CD4-positive, alpha-beta T cell treated with Interferon gamma for 1 hour (primary cell): ENCODE results near the gene ENAH.
"Not testable (repeated sequence)": the region's sequence is repeated elsewhere in the genome, so short reads cannot be mapped to it uniquely, and the experiment has no call there.

Experiments used
- DNase-seq: peaks from one replicate; pipeline ENCODE4 v3.0.0-alpha.2; 2020

The ENAH gene

GRCh38 chr1:225642177-225642576 lies 10.7 kb downstream of the ENAH start:
- no peak for DNase-seq

- no peak for DNase-seq
Measured at GRCh38 chr1:225638853-225639252, 14.1 kb downstream of the ENAH start.

- DNase-seq, result no peak
Measured at GRCh38 chr1:225637651-225638199, 15.2 kb downstream of the ENAH start.

GRCh38 chr1:225636992-225637391 lies 15.9 kb downstream of the ENAH start:
- not testable (repeated sequence) for DNase-seq

- no peak for DNase-seq
Measured at GRCh38 chr1:225635649-225636048, 17.3 kb downstream of the ENAH start.

- not testable (repeated sequence) for DNase-seq
Measured at GRCh38 chr1:225632836-225633235, 20.1 kb downstream of the ENAH start.

GRCh38 chr1:225631021-225631663 lies 21.8 kb downstream of the ENAH start:
- no peak for DNase-seq

- no peak for DNase-seq
Measured at GRCh38 chr1:225629483-225629882, 23.4 kb downstream of the ENAH start.

- DNase-seq, result not testable (repeated sequence)
Measured at GRCh38 chr1:225628794-225629193, 24.1 kb downstream of the ENAH start.

- no peak for DNase-seq
Measured at GRCh38 chr1:225627304-225627947, 25.5 kb downstream of the ENAH start.

GRCh38 chr1:225626698-225627097 lies 26.2 kb downstream of the ENAH start:
- DNase-seq, result no peak

- no peak for DNase-seq
Measured at GRCh38 chr1:225617956-225618355, 35.0 kb downstream of the ENAH start.

GRCh38 chr1:225617479-225617878 lies 35.4 kb downstream of the ENAH start:
- DNase-seq, result no peak

- DNase-seq, result not testable (repeated sequence)
Measured at GRCh38 chr1:225615403-225615790, 37.5 kb downstream of the ENAH start.

- no peak for DNase-seq
Measured at GRCh38 chr1:225613006-225613405, 39.9 kb downstream of the ENAH start.

GRCh38 chr1:225612287-225612686 lies 40.6 kb downstream of the ENAH start:
- DNase-seq, result no peak

GRCh38 chr1:225611537-225612223 lies 41.2 kb downstream of the ENAH start:
- no peak for DNase-seq

GRCh38 chr1:225610539-225610938 lies 42.4 kb downstream of the ENAH start:
- no peak for DNase-seq

- no peak for DNase-seq
Measured at GRCh38 chr1:225608014-225608796, 44.7 kb downstream of the ENAH start.

- DNase-seq, result no peak
Measured at GRCh38 chr1:225607355-225607754, 45.6 kb downstream of the ENAH start.

- no peak for DNase-seq
Measured at GRCh38 chr1:225603538-225604354, 49.2 kb downstream of the ENAH start.

GRCh38 chr1:225602590-225603206 lies 50.2 kb downstream of the ENAH start:
- no peak for DNase-seq
